MCF 10A (cell line): ENCODE results near the gene EPDR1. TPM values are rescaled to one million over a fixed set of nuclear protein-coding genes. Genes with fewer than 3 reads are reported as not detected.

Experiments
- BruUV-seq: library from RNA; stranded (reverse); fragments of 400-500 nt; replicated peaks from 2 replicates; lab custom pipeline; 2021; lab: Mats Ljungman, UMichigan
- CTCF ChIA-PET: fragments of 300-600 bp; sonication (Branson Sonifier 250); formaldehyde crosslinking; extraction: SDS; loops from one replicate; lab custom pipeline; 2021; ENCODE audit warnings: antibody characterized with exemption, inconsistent platforms; lab: Yijun Ruan, JAX
- POLR2A ChIA-PET: fragments of 300-600, 350-650 bp; sonication (Branson Sonifier 250); formaldehyde crosslinking; extraction: SDS; loops from one replicate; lab custom pipeline; 2020; ENCODE audit warnings: antibody characterized with exemption, inconsistent platforms; lab: Yijun Ruan, JAX
- DNase-seq: peaks from one replicate; pipeline ENCODE4 v3.0.0-alpha.2; 2018; ENCODE audit not compliant: unreplicated experiment
- H3K27ac Mint-ChIP-seq: one replicate; pipeline ENCODE4 v1.8.0; 2022; ENCODE audit warnings: mild to moderate bottlenecking, low read depth, mixed read lengths; ENCODE audit not compliant: unreplicated experiment
- H3K27me3 Mint-ChIP-seq: one replicate; pipeline ENCODE4 v1.8.0; 2022; ENCODE audit warnings: mixed read lengths; ENCODE audit not compliant: insufficient read depth, unreplicated experiment
- H3K36me3 Mint-ChIP-seq: one replicate; pipeline ENCODE4 v1.8.0; 2022; ENCODE audit warnings: mild to moderate bottlenecking, moderate library complexity, mixed read lengths; ENCODE audit not compliant: insufficient read depth, unreplicated experiment
- H3K4me1 Mint-ChIP-seq: one replicate; pipeline ENCODE4 v1.8.0; 2022; ENCODE audit warnings: mixed read lengths; ENCODE audit not compliant: insufficient read depth, unreplicated experiment
- H3K4me3 Mint-ChIP-seq: one replicate; pipeline ENCODE4 v1.8.0; 2022; ENCODE audit warnings: mild to moderate bottlenecking, moderate library complexity, mixed read lengths; ENCODE audit not compliant: unreplicated experiment
- H3K9me3 Mint-ChIP-seq: one replicate; pipeline ENCODE4 v1.8.0; 2022; ENCODE audit warnings: mixed read lengths; ENCODE audit not compliant: unreplicated experiment
- CTCF ChIP-seq: fragments of 200-600 bp; IDR thresholded peaks from one replicate; pipeline ENCODE4 v1.8.0; 2022; ENCODE audit warnings: antibody characterized with exemption, mild to moderate bottlenecking; ENCODE audit not compliant: unreplicated experiment
- intact Hi-C: fragments of 100-400 bp; cut with micrococcal nuclease; formaldehyde crosslinking; loops from 2 replicates; pipeline ENCODE4 v1.14.1; 2022
- total RNA-seq: library from RNA; stranded (reverse); gene quantifications from 2 replicates; pipeline ENCODE4 v1.2.3, GENCODE V29; 2022

The EPDR1 gene
- total RNA-seq, 1 experiment from 2014 or later = not detected

GRCh38 chr7:37899712-37900247, 20.7 kb upstream of the EPDR1 start:
- ChIA-PET POLR2A (no interaction called here), CTCF (interaction anchor here (0.6 to 4.9 kb wide), 11 partner anchors 8 to 849 kb away, joined by 3 to 48 read pairs (median 4); no protein-coding TSS in a partner anchor)
- intact Hi-C loops = loop anchor here (2.0 kb wide), 2 partner anchors 207 to 419 kb away; no protein-coding TSS in a partner anchor
- H3K27ac Mint-ChIP-seq = no peak overlapping the region
- peaks cover 25% of the 10 kb centered on the region for H3K27me3 Mint-ChIP-seq
- H3K4me3 Mint-ChIP-seq = no peak overlapping the region
- TF ChIP-seq CTCF = no peak
- DNase-seq = no peak
- H3K36me3 Mint-ChIP-seq = no peaks in the 10 kb centered on the region
- no peaks in the 10 kb centered on the region for H3K4me1 Mint-ChIP-seq
- BruUV-seq = no TSS peak
- H3K9me3 Mint-ChIP-seq = no peaks in the 10 kb centered on the region

GRCh38 chr7:37901236-37901827, 19.1 kb upstream of the EPDR1 start:
- intact Hi-C loops = loop anchor here (1.0 to 2.0 kb wide), 3 partner anchors 205 to 417 kb away; no protein-coding TSS in a partner anchor
- no peak overlapping the region for H3K27ac Mint-ChIP-seq
- H3K4me3 Mint-ChIP-seq = no peak overlapping the region
- peak; percentile 53 for DNase-seq
- H3K4me1 Mint-ChIP-seq = no peaks in the 10 kb centered on the region
- peaks cover 35% of the 10 kb centered on the region for H3K27me3 Mint-ChIP-seq
- H3K36me3 Mint-ChIP-seq = no peaks in the 10 kb centered on the region
- BruUV-seq = no TSS peak
- TF ChIP-seq CTCF = peak; percentile 44
- POLR2A ChIA-PET = interaction anchor here (0.6 to 1.5 kb wide), 2 partner anchors 202 to 414 kb away, joined by 4 read pairs; no protein-coding TSS in a partner anchor
- H3K9me3 Mint-ChIP-seq = no peaks in the 10 kb centered on the region
- CTCF ChIA-PET = interaction anchor here (0.5 to 4.9 kb wide), 68 partner anchors 8 to 1610 kb away, joined by 3 to 48 read pairs (median 5); partner anchors contain the start of genes EPDR1 and SFRP4

- no peaks in the 10 kb centered on the region for H3K36me3 Mint-ChIP-seq
- peaks cover 42% of the 10 kb centered on the region for H3K27me3 Mint-ChIP-seq
- intact Hi-C loops = loop anchor here (1.0 to 2.0 kb wide), 3 partner anchors 205 to 417 kb away; no protein-coding TSS in a partner anchor
- H3K4me1 Mint-ChIP-seq = no peaks in the 10 kb centered on the region
- CTCF ChIA-PET = interaction anchor here (0.5 to 4.9 kb wide), 67 partner anchors 7 to 1609 kb away, joined by 3 to 48 read pairs (median 5); partner anchors contain the start of genes EPDR1 and SFRP4
- no peaks in the 10 kb centered on the region for H3K9me3 Mint-ChIP-seq
- H3K27ac Mint-ChIP-seq = no peak overlapping the region
- POLR2A ChIA-PET = interaction anchor here (1.5 kb wide), 1 partner anchor 201 kb away, joined by 4 read pairs; no protein-coding TSS in a partner anchor
- no peak for TF ChIP-seq CTCF
- DNase-seq = peak; percentile 66
- BruUV-seq = no TSS peak
- no peak overlapping the region for H3K4me3 Mint-ChIP-seq
Observed at GRCh38 chr7:37901890-37902524, 18.4 kb upstream of the EPDR1 start.
